ENCODE results near the gene MMP3. TPM values are rescaled to one million over a fixed set of nuclear protein-coding genes. Genes with fewer than 3 reads are reported as not detected.
A peak's percentile ranks its signal among the peaks of the same experiment; 100 is the strongest.

MMP3 gene
- total RNA-seq, 4 donors from 2014 or later: 0.84 to 520 (median 49.0) TPM

GRCh38 chr11:102831489-102832440, 11.6 kb downstream of the MMP3 start:
- H3K4me3 ChIP-seq (ENCODE audit: low read depth, poor library complexity, severe bottlenecking): no peak overlapping the region
- intact Hi-C loops (cut with DNase I; ENCODE audit: low total_unique reads): no loop called here

GRCh38 chr11:102831128-102831488, 12.3 kb downstream of the MMP3 start:
- intact Hi-C loops (cut with DNase I; ENCODE audit: low total_unique reads): no loop called here
- DNase-seq (ENCODE audit: low spot score in 2 of 2): no peak
- 58 to 64% methylated on average over 2 of the region's 2 CpGs for WGBS, 2 donors
- no peak for TF ChIP-seq CTCF (IDR thresholded peaks at IDR 0.05)
- no peak for TF ChIP-seq POLR2A (IDR thresholded peaks at IDR 0.05)
- H3K4me3 ChIP-seq (ENCODE audit: low read depth, poor library complexity, severe bottlenecking): no peak overlapping the region

More at GRCh38 chr11:102831489-102832440, 11.6 kb downstream of the MMP3 start:
- DNase-seq (ENCODE audit: low spot score in 2 of 2): peak; percentile 32 to 88
- TF ChIP-seq CTCF (IDR thresholded peaks at IDR 0.05): no peak
- TF ChIP-seq POLR2A (IDR thresholded peaks at IDR 0.05): no peak
- 50 to 62% methylated on average over 38 of the region's 38 CpGs for WGBS, 2 donors

- TF ChIP-seq POLR2A (IDR thresholded peaks at IDR 0.05) (no peak), CTCF (IDR thresholded peaks at IDR 0.05) (no peak)
- intact Hi-C loops (cut with DNase I; ENCODE audit: low total_unique reads): no loop called here
- WGBS, 2 donors: 49 to 56% methylated on average over 5 of the region's 5 CpGs
- no peak overlapping the region for H3K4me3 ChIP-seq (ENCODE audit: low read depth, poor library complexity, severe bottlenecking)
- DNase-seq (ENCODE audit: low spot score in 2 of 2): no peak
These were observed 13.2 kb downstream of the MMP3 start for GRCh38 chr11:102830001-102830727.

- no peak overlapping the region for H3K4me3 ChIP-seq (ENCODE audit: low read depth, poor library complexity, severe bottlenecking)
- no peak for DNase-seq (ENCODE audit: low spot score in 2 of 2)
- intact Hi-C loops (cut with DNase I; ENCODE audit: low total_unique reads): no loop called here
- TF ChIP-seq CTCF (IDR thresholded peaks at IDR 0.05) (no peak), POLR2A (IDR thresholded peaks at IDR 0.05) (no peak)
- WGBS, 2 donors: 31 to 44% methylated on average over 6 of the region's 6 CpGs
These were observed 14.0 kb downstream of the MMP3 start for GRCh38 chr11:102829316-102830000.

- no peak for TF ChIP-seq CTCF (IDR thresholded peaks at IDR 0.05)
- TF ChIP-seq POLR2A (IDR thresholded peaks at IDR 0.05): no peak
- WGBS, 2 donors: 98% methylated on average over 1 of the region's 1 CpG
- no peak overlapping the region for H3K4me3 ChIP-seq (ENCODE audit: low read depth, poor library complexity, severe bottlenecking)
- no peak for DNase-seq (ENCODE audit: low spot score in 2 of 2)
- intact Hi-C loops (cut with DNase I; ENCODE audit: low total_unique reads): no loop called here
These were observed 18.9 kb downstream of the MMP3 start for GRCh38 chr11:102824556-102824955.
